Testis (tissue), 2 donors: ENCODE results near the gene PPARGC1A.

Experiments
- CTCF ChIP-seq, 3 experiments: fragments of 450-650 bp in 2 of 3; fragments of 200-600 bp in 1 of 3; sonication (generic) in 1 of 3; IDR thresholded peaks; one replicate each; pipeline ENCODE4 v1.5.1; 2016 to 2019; ENCODE audit warnings: antibody characterized with exemption in 3 of 3, mild to moderate bottlenecking in 2 of 3, moderate library complexity in 1 of 3
- POLR2A ChIP-seq: fragments of 450-650 bp; IDR thresholded peaks from one replicate; pipeline ENCODE4 v1.6.1; 2017; ENCODE audit warnings: antibody characterized with exemption, mild to moderate bottlenecking, moderate library complexity

- TF ChIP-seq POLR2A: no peak
- no peak for TF ChIP-seq CTCF (IDR thresholded peaks at IDR 0.05)
Measured at GRCh38 chr4:23769406-23769805, 120.4 kb downstream of the PPARGC1A start.
